IMR-90 (cell line): ENCODE data around the gene THPO. TPM values are rescaled to one million over a fixed set of nuclear protein-coding genes. Genes with fewer than 3 reads are reported as not detected.

Experiments used
- ATAC-seq: fragments of 200-7000 bp; cut with Tn5 transposase; 2 replicates; pipeline ENCODE4 v1.9.1; 2020; ENCODE audit warnings: low read depth, mild to moderate bottlenecking, moderate library complexity
- BruUV-seq: library from RNA; stranded (reverse); fragments of 400-500 nt; replicated peaks from 2 replicates; lab custom pipeline; 2021; lab: Mats Ljungman, UMichigan
- CTCF ChIA-PET: fragments of 300-600 bp; formaldehyde crosslinking; extraction: SDS; loops from one replicate; lab custom pipeline; 2021; ENCODE audit warnings: antibody characterized with exemption; lab: Yijun Ruan, JAX
- POLR2A ChIA-PET: fragments of 300-600 bp; sonication (Branson Sonifier 250); formaldehyde crosslinking; loops from one replicate; lab custom pipeline; 2022; ENCODE audit warnings: antibody characterized with exemption; ENCODE audit not compliant: unreplicated experiment; lab: Charles Lee
- DNase-seq: peaks from one replicate; pipeline ENCODE4 v3.0.0; 2013
- H2AFZ ChIP-seq: replicated peaks from 2 replicates; pipeline ENCODE3; 2013; ENCODE audit warnings: low read length, mild to moderate bottlenecking; ENCODE audit not compliant: poor library complexity
- H2AK5ac ChIP-seq: 2 replicates; pipeline ENCODE4 v1.6.1; 2013; ENCODE audit warnings: low read depth, low read length, inconsistent platforms
- H2AK9ac ChIP-seq: replicated peaks from 2 replicates; pipeline ENCODE3; 2013; ENCODE audit warnings: mild to moderate bottlenecking, low read depth, low read length, moderate library complexity; ENCODE audit not compliant: poor library complexity
- H2BK120ac ChIP-seq: 2 replicates; pipeline ENCODE4 v1.6.1; 2013; ENCODE audit warnings: low read depth, low read length, inconsistent platforms
- H2BK15ac ChIP-seq: 3 replicates; pipeline ENCODE4 v1.6.1; 2013; ENCODE audit warnings: low read depth, low read length, inconsistent platforms
- H2BK20ac ChIP-seq: 2 replicates; pipeline ENCODE4 v1.6.1; 2013; ENCODE audit warnings: low read depth, mild to moderate bottlenecking, inconsistent platforms, low read length, moderate library complexity
- H2BK5ac ChIP-seq: 2 replicates; pipeline ENCODE4 v1.6.1; 2013; ENCODE audit warnings: mild to moderate bottlenecking, low read depth, low read length, inconsistent platforms; ENCODE audit not compliant: poor library complexity, severe bottlenecking
- H3K14ac ChIP-seq: replicated peaks from 2 replicates; pipeline ENCODE4 v1.6.1; 2013; ENCODE audit warnings: low read depth, low read length, inconsistent platforms
- H3K18ac ChIP-seq: 2 replicates; pipeline ENCODE4 v1.6.1; 2013; ENCODE audit warnings: low read depth, low read length, control low read depth
- H3K23ac ChIP-seq: 2 replicates; pipeline ENCODE4 v1.6.1; 2013; ENCODE audit warnings: low read depth, low read length, inconsistent platforms
- H3K27ac ChIP-seq: 2 replicates; pipeline ENCODE4 v1.5.1; 2013; ENCODE audit warnings: mild to moderate bottlenecking, control low read depth, low read length; ENCODE audit not compliant: insufficient read depth
- H3K27me3 ChIP-seq: 2 replicates; pipeline ENCODE4 v1.6.1; 2013; ENCODE audit warnings: low read length; ENCODE audit not compliant: control insufficient read depth, insufficient read depth
- H3K36me3 ChIP-seq: 2 replicates; pipeline ENCODE4 v1.6.1; 2013; ENCODE audit warnings: low read length, mixed read lengths; ENCODE audit not compliant: control insufficient read depth, insufficient read depth
- H3K4ac ChIP-seq: 2 replicates; pipeline ENCODE4 v1.6.1; 2013; ENCODE audit warnings: low read depth, low read length, inconsistent platforms
- H3K4me1 ChIP-seq: 2 replicates; pipeline ENCODE4 v1.6.1; 2013; ENCODE audit warnings: low read length, mixed read lengths; ENCODE audit not compliant: control insufficient read depth, insufficient read depth
- H3K4me2 ChIP-seq: 2 replicates; pipeline ENCODE4 v1.6.1; 2013; ENCODE audit warnings: low read depth, mild to moderate bottlenecking, control low read depth, low read length, moderate library complexity
- H3K4me3 ChIP-seq: 2 replicates; pipeline ENCODE4 v1.5.1; 2013; ENCODE audit warnings: low read depth, mild to moderate bottlenecking, control low read depth, low read length, moderate library complexity; ENCODE audit not compliant: insufficient read depth
- H3K56ac ChIP-seq: 2 replicates; pipeline ENCODE4 v1.6.1; 2013; ENCODE audit warnings: low read length, inconsistent platforms; ENCODE audit not compliant: insufficient read depth; ENCODE audit errors: extremely low read depth
- H3K79me1 ChIP-seq, 2 experiments: 2 replicates each; pipeline ENCODE4 v1.6.1; 2013; ENCODE audit warnings: low read length in 2 of 2, inconsistent platforms in 1 of 2, low read depth in 1 of 2
- H3K9ac ChIP-seq: 2 replicates; pipeline ENCODE4 v1.6.1; 2013; ENCODE audit warnings: low read depth, low read length, control low read depth
- H3K9me1 ChIP-seq: 2 replicates; pipeline ENCODE4 v1.6.1; 2013; ENCODE audit warnings: low read length, inconsistent platforms; ENCODE audit not compliant: insufficient read depth
- H3K9me3 ChIP-seq: 2 replicates; pipeline ENCODE4 v1.6.1; 2013; ENCODE audit warnings: low read length; ENCODE audit not compliant: control insufficient read depth, insufficient read depth
- H4K20me1 ChIP-seq: 2 replicates; pipeline ENCODE4 v1.6.1; 2013; ENCODE audit warnings: low read length, inconsistent platforms; ENCODE audit not compliant: insufficient read depth
- H4K5ac ChIP-seq: 2 replicates; pipeline ENCODE4 v1.6.1; 2013; ENCODE audit warnings: mild to moderate bottlenecking, low read depth, low read length, control low read depth
- H4K8ac ChIP-seq, 2 experiments: 2 replicates each; pipeline ENCODE4 v1.6.1; 2013; ENCODE audit warnings: low read depth in 2 of 2, low read length in 2 of 2, control low read depth in 1 of 2, inconsistent platforms in 1 of 2
- H4K91ac ChIP-seq: 2 replicates; pipeline ENCODE4 v1.6.1; 2013; ENCODE audit warnings: low read depth, low read length, inconsistent platforms; ENCODE audit not compliant: insufficient read depth
- CEBPB ChIP-seq: IDR thresholded peaks from 2 replicates; pipeline ENCODE4 v1.6.1; 2012; ENCODE audit warnings: low read depth, low read length, improper control_type of control experiment
- MXI1 ChIP-seq: IDR thresholded peaks from 2 replicates; pipeline ENCODE4 v1.6.1; 2012; ENCODE audit warnings: low read depth, mild to moderate bottlenecking, low read length, moderate library complexity, borderline replicate concordance
- NFE2L2 ChIP-seq: fragments of 150-350 bp; IDR thresholded peaks from 2 replicates; pipeline ENCODE4 v1.6.1; 2016; ENCODE audit warnings: low read depth, mild to moderate bottlenecking, low read length
- RAD21 ChIP-seq: IDR thresholded peaks from 2 replicates; pipeline ENCODE4 v1.6.1; 2012; ENCODE audit warnings: low read length, improper control_type of control experiment
- RFX5 ChIP-seq: IDR thresholded peaks from 2 replicates; pipeline ENCODE4 v1.8.0; 2012; ENCODE audit warnings: low read depth, mild to moderate bottlenecking, low read length, moderate library complexity
- WGBS, 2 experiments: methylation state at CpG; one replicate each; pipeline versions ENCODE4 v1.1.5 to v1.1.7; 2013; ENCODE audit warnings: missing lambda C conversion rate in 2 of 2; ENCODE audit not compliant: insufficient read length in 1 of 2; ENCODE audit errors: extremely low coverage in 2 of 2; 5-methylcytosine and 5-hydroxymethylcytosine counted together
- dilution Hi-C: fragments of 300-500 bp; cut with HindIII; formaldehyde crosslinking; loops from one replicate; pipeline ENCODE4 v1.14.3; 2018; ENCODE audit warnings: low sequenced_read_pairs; ENCODE audit not compliant: unreplicated experiment
- in situ Hi-C: fragments of 300-500 bp; cut with MboI; formaldehyde crosslinking; loops from 3 replicates; pipeline ENCODE4 v1.14.3; 2019; ENCODE audit warnings: low sequenced_read_pairs, inconsistent platforms, mixed read lengths
- intact Hi-C: fragments of 100-400 bp; cut with micrococcal nuclease; formaldehyde crosslinking; loops from 2 replicates; pipeline ENCODE4 v1.10.0; 2022
- polyA plus RNA-seq, 3 experiments: library from polyadenylated mRNA; depleted of rRNA; stranded (reverse); fragments of >200 nt; gene quantifications; 2 replicates each; pipeline ENCODE4 v1.2.3, GENCODE V29; 2012; ENCODE audit warnings: low replicate concordance in 1 of 3
- total RNA-seq: library from RNA; depleted of rRNA; stranded (reverse); fragments of >200 nt; gene quantifications from 2 replicates; pipeline ENCODE4 v1.2.3, GENCODE V29; 2012
- TF ChIP-seq, protein P1 (sequence below): fragments of 150-350 bp; IDR thresholded peaks from 2 replicates; pipeline ENCODE4 v1.6.1; 2016; ENCODE audit warnings: low read depth, mild to moderate bottlenecking, low read length, moderate library complexity, borderline replicate concordance

THPO gene
- total and polyA plus RNA-seq, 2 of the 4 experiments (the other 2 are of a cell fraction), result not detected

DNA sequence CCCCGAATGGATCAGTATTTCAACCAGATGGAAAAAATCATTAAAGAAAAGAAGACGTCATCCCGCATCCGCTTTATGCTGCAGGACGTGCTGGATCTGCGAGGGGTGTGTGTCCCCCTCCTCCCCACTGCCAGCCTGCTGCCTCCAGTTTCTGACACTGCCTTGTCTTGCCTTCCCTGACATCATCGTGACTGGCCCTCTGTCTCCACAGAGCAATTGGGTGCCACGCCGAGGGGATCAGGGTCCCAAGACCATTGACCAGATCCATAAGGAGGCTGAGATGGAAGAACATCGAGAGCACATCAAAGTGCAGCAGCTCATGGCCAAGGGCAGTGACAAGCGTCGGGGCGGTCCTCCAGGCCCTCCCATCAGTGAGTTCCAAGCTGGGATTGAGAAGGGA is 52.7 kb downstream of the THPO start:
- H4K20me1 ChIP-seq, result peaks cover 76% of the 10 kb centered on the region
- peak overlapping the region; percentile 6 for H2AFZ ChIP-seq
- H3K18ac ChIP-seq, result no peak overlapping the region
- H2AK9ac ChIP-seq, result no peak overlapping the region
- ATAC-seq (no peak), DNase-seq (no peak)
- H3K9me3 ChIP-seq, result no peaks in the 10 kb centered on the region
- H2BK20ac ChIP-seq, result no peak overlapping the region
- H2AK5ac ChIP-seq, result no peak overlapping the region
- no TSS peak for BruUV-seq
- H4K8ac ChIP-seq, result no peak overlapping the region
- in situ Hi-C loops (no loop called here), dilution Hi-C loops (no loop called here), intact Hi-C loops (no loop called here)
- H3K27me3 ChIP-seq, result no peaks in the 10 kb centered on the region
- peaks cover 1% of the 10 kb centered on the region for H3K4me1 ChIP-seq
- peaks cover 44 to 84% of the 10 kb centered on the region in 2 experiments for H3K79me1 ChIP-seq
- no peak overlapping the region for H3K56ac ChIP-seq
- ChIA-PET POLR2A (no interaction called here), CTCF (interaction anchor here (1.0 kb wide), 1 partner anchor 14 kb away, joined by 6 read pairs; no protein-coding TSS in a partner anchor)
- H3K4me2 ChIP-seq, result no peak overlapping the region
- H3K9me1 ChIP-seq, result peaks cover 26% of the 10 kb centered on the region; the same call in 1 of the 2 replicates
- H3K9ac ChIP-seq, result no peak overlapping the region
- H3K14ac ChIP-seq, result no peak overlapping the region
- no peak overlapping the region for H3K4ac ChIP-seq
- H4K5ac ChIP-seq, result no peak overlapping the region
- TF ChIP-seq MXI1 (no peak), CEBPB (no peak), RAD21 (no peak), RFX5 (no peak), NFE2L2 (no peak)
- TF ChIP-seq, protein P1, sequence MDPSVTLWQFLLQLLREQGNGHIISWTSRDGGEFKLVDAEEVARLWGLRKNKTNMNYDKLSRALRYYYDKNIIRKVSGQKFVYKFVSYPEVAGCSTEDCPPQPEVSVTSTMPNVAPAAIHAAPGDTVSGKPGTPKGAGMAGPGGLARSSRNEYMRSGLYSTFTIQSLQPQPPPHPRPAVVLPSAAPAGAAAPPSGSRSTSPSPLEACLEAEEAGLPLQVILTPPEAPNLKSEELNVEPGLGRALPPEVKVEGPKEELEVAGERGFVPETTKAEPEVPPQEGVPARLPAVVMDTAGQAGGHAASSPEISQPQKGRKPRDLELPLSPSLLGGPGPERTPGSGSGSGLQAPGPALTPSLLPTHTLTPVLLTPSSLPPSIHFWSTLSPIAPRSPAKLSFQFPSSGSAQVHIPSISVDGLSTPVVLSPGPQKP, result no peak
- no peak overlapping the region for H2BK15ac ChIP-seq
- H2BK5ac ChIP-seq, result no peak overlapping the region
- peaks cover 90% of the 10 kb centered on the region for H3K36me3 ChIP-seq
- H3K4me3 ChIP-seq, result no peak overlapping the region
- H4K91ac ChIP-seq, result no peak overlapping the region
- no peak overlapping the region for H3K27ac ChIP-seq
- H3K23ac ChIP-seq, result no peak overlapping the region
- WGBS, 2 experiments, result 96% methylated on average over 11 of the region's 13 CpGs; no CpG with 5 or more reads in 1 of the 2 experiments
- H2BK120ac ChIP-seq, result no peak overlapping the region
